Esophagus muscularis mucosa (tissue), 3 donors: ENCODE results near the gene PLEKHG7.

Experiments used
- POLR2AphosphoS5 ChIP-seq, 2 donors: sonication (generic); formaldehyde crosslinking; IDR thresholded peaks; one replicate each; pipeline ENCODE4 v1.6.1; 2017; ENCODE audit warnings: antibody characterized with exemption in 2 of 2
- TF ChIP-seq, protein P1 (sequence below), 3 experiments: fragments of 200-600 bp in 2 of 3; fragments of 450-650 bp in 1 of 3; sonication (generic) in 2 of 3; IDR thresholded peaks; one replicate each; pipeline ENCODE4 v1.5.1; 2017 to 2019; ENCODE audit warnings: antibody characterized with exemption in 3 of 3, mild to moderate bottlenecking in 2 of 3, moderate library complexity in 1 of 3

DNA sequence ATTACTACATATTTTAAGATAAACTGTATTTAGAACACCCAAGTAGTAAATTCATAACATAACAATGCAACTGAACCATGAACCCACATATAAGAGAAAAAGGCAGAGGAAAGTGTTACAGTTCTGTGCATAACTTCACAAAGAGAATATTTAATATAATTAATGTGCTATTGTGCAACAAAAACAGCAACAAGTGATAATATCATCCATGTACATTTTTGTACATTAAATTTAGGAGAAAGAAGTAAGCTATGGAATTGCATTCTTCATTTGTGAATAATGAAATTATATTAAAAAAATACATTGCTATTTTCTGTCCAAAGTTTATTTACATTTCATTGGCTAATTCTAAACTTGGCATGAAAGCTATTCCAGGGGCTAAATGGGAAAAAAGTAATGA, 72.6 kb downstream of the PLEKHG7 start:
- TF ChIP-seq, protein P1, sequence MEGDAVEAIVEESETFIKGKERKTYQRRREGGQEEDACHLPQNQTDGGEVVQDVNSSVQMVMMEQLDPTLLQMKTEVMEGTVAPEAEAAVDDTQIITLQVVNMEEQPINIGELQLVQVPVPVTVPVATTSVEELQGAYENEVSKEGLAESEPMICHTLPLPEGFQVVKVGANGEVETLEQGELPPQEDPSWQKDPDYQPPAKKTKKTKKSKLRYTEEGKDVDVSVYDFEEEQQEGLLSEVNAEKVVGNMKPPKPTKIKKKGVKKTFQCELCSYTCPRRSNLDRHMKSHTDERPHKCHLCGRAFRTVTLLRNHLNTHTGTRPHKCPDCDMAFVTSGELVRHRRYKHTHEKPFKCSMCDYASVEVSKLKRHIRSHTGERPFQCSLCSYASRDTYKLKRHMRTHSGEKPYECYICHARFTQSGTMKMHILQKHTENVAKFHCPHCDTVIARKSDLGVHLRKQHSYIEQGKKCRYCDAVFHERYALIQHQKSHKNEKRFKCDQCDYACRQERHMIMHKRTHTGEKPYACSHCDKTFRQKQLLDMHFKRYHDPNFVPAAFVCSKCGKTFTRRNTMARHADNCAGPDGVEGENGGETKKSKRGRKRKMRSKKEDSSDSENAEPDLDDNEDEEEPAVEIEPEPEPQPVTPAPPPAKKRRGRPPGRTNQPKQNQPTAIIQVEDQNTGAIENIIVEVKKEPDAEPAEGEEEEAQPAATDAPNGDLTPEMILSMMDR (IDR thresholded peaks at IDR 0.05) = no peak
- TF ChIP-seq POLR2AphosphoS5 (IDR thresholded peaks at IDR 0.05) = no peak
